Panc1 (cell line): ENCODE measurements around the gene CC2D1B. TPM values are rescaled to one million over a fixed set of nuclear protein-coding genes. Genes with fewer than 3 reads are reported as not detected.

Source experiments
- ATAC-seq: fragments of 200-7000 bp; cut with Tn5 transposase; 2 replicates; pipeline ENCODE4 v1.9.1; 2020; ENCODE audit warnings: mild to moderate bottlenecking, moderate library complexity
- BruUV-seq: library from RNA; stranded (reverse); fragments of 400-500 nt; replicated peaks from 2 replicates; lab custom pipeline; 2021; lab: Mats Ljungman, UMichigan
- CTCF ChIA-PET: fragments of 300-600 bp; sonication (Branson Sonifier 250); formaldehyde crosslinking; loops from one replicate; lab custom pipeline; 2022; ENCODE audit warnings: antibody characterized with exemption; lab: Charles Lee
- POLR2A ChIA-PET: fragments of 300-600 bp; sonication (Branson Sonifier 250); formaldehyde crosslinking; loops from one replicate; lab custom pipeline; 2022; ENCODE audit warnings: antibody characterized with exemption; lab: Charles Lee
- DNase-seq: peaks from one replicate; pipeline ENCODE4 v3.0.0-alpha.2; 2010; ENCODE audit warnings: low read depth, low spot score
- H3K27ac ChIP-seq: 2 replicates; pipeline ENCODE4 v1.5.1; 2011; ENCODE audit warnings: mild to moderate bottlenecking, low read length, inconsistent platforms
- H3K27me3 ChIP-seq: fragments of 200-500 bp; sonication (Bioruptor generic); 2 replicates; pipeline ENCODE4 v1.6.0; 2014; ENCODE audit warnings: low read length, inconsistent platforms; ENCODE audit not compliant: control insufficient read depth, insufficient read depth
- H3K36me3 ChIP-seq: fragments of 200-500 bp; sonication (Bioruptor generic); 2 replicates; pipeline ENCODE4 v1.5.1; 2014; ENCODE audit warnings: inconsistent platforms, mild to moderate bottlenecking, low read length, moderate library complexity; ENCODE audit not compliant: control insufficient read depth, insufficient read depth
- H3K4me1 ChIP-seq: 2 replicates; pipeline ENCODE4 v1.5.1; 2011; ENCODE audit warnings: inconsistent platforms, mild to moderate bottlenecking, low read length, moderate library complexity; ENCODE audit not compliant: control insufficient read depth, insufficient read depth
- H3K4me3 ChIP-seq, 2 experiments: 2 replicates each; pipeline ENCODE4 v1.5.1; 2011 to 2012; ENCODE audit warnings: low read depth in 2 of 2, low read length in 2 of 2, mild to moderate bottlenecking in 2 of 2, inconsistent platforms in 1 of 2, moderate library complexity in 1 of 2
- H3K9me3 ChIP-seq: fragments of 200-500 bp; sonication (Bioruptor generic); 2 replicates; pipeline ENCODE4 v1.5.1; 2014; ENCODE audit warnings: low read depth, mild to moderate bottlenecking, inconsistent platforms, low read length, moderate library complexity; ENCODE audit not compliant: control insufficient read depth, insufficient read depth
- POLR2AphosphoS5 ChIP-seq: IDR thresholded peaks from 2 replicates; pipeline ENCODE4 v1.6.1; 2012; ENCODE audit warnings: mild to moderate bottlenecking, low read depth, low read length, moderate library complexity
- SIN3A ChIP-seq: IDR thresholded peaks from 2 replicates; pipeline ENCODE4 v1.6.1; 2012; ENCODE audit warnings: low read depth, mild to moderate bottlenecking, low read length, moderate library complexity, borderline replicate concordance; ENCODE audit not compliant: insufficient read depth
- TCF7L2 ChIP-seq: IDR thresholded peaks from 2 replicates; pipeline ENCODE4 v1.6.1; 2011; ENCODE audit warnings: mild to moderate bottlenecking, low read depth, low read length, inconsistent platforms
- in situ Hi-C: cut with HindIII; loops from 2 replicates; pipeline ENCODE4 v1.10.0; 2016; ENCODE audit warnings: low sequenced_read_pairs, low pct_unique_long_range_greater_than_20kb
- intact Hi-C: fragments of 100-400 bp; cut with micrococcal nuclease; formaldehyde crosslinking; loops from one replicate; pipeline ENCODE4 v1.10.0; 2022; ENCODE audit not compliant: unreplicated experiment
- total RNA-seq: library from RNA; stranded (reverse); gene quantifications from one replicate; pipeline ENCODE4 v1.2.1, GENCODE V29; 2021; ENCODE audit not compliant: unreplicated experiment
- TF ChIP-seq, protein P1 (sequence below), 2 experiments: IDR thresholded peaks; 2 replicates each; pipeline ENCODE4 v1.6.1; 2011 to 2012; ENCODE audit warnings: low read depth in 2 of 2, control low read depth in 1 of 2, low read length in 1 of 2, mild to moderate bottlenecking in 1 of 2, moderate library complexity in 1 of 2; ENCODE audit not compliant: insufficient read depth in 1 of 2
- TF ChIP-seq, protein P2 (sequence below): fragments of 450-650 bp; IDR thresholded peaks from 2 replicates; pipeline ENCODE4 v1.5.1; 2017; ENCODE audit warnings: mild to moderate bottlenecking

Gene CC2D1B
- total RNA-seq, 1 experiment from 2014 or later = 52.5 TPM

DNA sequence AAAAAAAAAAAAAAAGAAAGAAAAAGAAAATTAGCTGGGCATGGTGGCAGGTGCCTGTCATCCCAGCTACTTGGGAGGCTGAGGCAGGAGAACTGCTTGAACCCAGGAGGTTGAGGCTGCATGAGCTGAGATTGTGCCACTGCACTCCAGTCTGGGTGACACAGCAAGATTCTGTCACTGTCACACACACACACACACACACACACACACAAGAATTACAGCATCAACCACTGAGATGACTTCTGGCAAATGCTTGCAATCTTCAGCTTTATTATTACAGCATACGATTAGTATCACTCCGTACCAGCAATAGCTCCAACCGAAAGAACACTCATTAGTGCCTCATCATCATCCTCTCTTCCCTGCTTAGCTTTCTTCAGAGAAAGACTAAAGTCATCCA lies 33.6 kb upstream of the CC2D1B start:
- no peak for ATAC-seq
- H3K36me3 ChIP-seq = peaks cover 7% of the 10 kb centered on the region
- POLR2A ChIA-PET = no interaction called here
- CTCF ChIA-PET = no interaction called here
- no peak for DNase-seq
- no peak overlapping the region for H3K27ac ChIP-seq
- H3K27me3 ChIP-seq = no peaks in the 10 kb centered on the region
- BruUV-seq = no TSS peak
- H3K4me3 ChIP-seq = no peak overlapping the region
- peaks cover 7% of the 10 kb centered on the region; the same call in 1 of the 2 replicates for H3K4me1 ChIP-seq
- TF ChIP-seq, protein P1, sequence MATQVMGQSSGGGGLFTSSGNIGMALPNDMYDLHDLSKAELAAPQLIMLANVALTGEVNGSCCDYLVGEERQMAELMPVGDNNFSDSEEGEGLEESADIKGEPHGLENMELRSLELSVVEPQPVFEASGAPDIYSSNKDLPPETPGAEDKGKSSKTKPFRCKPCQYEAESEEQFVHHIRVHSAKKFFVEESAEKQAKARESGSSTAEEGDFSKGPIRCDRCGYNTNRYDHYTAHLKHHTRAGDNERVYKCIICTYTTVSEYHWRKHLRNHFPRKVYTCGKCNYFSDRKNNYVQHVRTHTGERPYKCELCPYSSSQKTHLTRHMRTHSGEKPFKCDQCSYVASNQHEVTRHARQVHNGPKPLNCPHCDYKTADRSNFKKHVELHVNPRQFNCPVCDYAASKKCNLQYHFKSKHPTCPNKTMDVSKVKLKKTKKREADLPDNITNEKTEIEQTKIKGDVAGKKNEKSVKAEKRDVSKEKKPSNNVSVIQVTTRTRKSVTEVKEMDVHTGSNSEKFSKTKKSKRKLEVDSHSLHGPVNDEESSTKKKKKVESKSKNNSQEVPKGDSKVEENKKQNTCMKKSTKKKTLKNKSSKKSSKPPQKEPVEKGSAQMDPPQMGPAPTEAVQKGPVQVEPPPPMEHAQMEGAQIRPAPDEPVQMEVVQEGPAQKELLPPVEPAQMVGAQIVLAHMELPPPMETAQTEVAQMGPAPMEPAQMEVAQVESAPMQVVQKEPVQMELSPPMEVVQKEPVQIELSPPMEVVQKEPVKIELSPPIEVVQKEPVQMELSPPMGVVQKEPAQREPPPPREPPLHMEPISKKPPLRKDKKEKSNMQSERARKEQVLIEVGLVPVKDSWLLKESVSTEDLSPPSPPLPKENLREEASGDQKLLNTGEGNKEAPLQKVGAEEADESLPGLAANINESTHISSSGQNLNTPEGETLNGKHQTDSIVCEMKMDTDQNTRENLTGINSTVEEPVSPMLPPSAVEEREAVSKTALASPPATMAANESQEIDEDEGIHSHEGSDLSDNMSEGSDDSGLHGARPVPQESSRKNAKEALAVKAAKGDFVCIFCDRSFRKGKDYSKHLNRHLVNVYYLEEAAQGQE (IDR thresholded peaks at IDR 0.05; ENCODE audit: insufficient read depth in 1 of 2, low read depth in 2 of 2, low read length in 1 of 2) = no peak
- TF ChIP-seq POLR2AphosphoS5 (no peak), TCF7L2 (no peak), SIN3A (no peak)
- TF ChIP-seq, protein P2, sequence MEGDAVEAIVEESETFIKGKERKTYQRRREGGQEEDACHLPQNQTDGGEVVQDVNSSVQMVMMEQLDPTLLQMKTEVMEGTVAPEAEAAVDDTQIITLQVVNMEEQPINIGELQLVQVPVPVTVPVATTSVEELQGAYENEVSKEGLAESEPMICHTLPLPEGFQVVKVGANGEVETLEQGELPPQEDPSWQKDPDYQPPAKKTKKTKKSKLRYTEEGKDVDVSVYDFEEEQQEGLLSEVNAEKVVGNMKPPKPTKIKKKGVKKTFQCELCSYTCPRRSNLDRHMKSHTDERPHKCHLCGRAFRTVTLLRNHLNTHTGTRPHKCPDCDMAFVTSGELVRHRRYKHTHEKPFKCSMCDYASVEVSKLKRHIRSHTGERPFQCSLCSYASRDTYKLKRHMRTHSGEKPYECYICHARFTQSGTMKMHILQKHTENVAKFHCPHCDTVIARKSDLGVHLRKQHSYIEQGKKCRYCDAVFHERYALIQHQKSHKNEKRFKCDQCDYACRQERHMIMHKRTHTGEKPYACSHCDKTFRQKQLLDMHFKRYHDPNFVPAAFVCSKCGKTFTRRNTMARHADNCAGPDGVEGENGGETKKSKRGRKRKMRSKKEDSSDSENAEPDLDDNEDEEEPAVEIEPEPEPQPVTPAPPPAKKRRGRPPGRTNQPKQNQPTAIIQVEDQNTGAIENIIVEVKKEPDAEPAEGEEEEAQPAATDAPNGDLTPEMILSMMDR = no peak
- H3K9me3 ChIP-seq = no peaks in the 10 kb centered on the region
- intact Hi-C loops (no loop called here), in situ Hi-C loops (no loop called here)

DNA sequence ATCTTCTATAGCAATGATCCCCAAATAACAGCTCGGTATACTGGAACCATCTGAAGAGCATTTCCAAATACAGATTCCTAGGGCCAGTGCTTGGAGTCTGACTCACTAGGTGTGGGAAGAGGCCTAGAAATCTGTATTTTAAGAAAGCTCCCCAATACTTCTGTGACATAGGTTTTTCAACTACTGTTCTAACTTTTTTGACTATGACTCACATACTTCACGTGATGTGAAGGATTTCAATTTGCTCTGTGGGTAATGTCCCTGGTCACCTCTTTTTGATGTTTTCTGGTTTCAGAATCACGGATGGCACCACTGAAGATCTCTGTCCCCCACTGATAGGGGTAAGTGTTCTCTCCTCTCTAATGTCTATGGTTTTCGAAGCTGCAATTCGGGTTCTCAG lies 27.2 kb upstream of the CC2D1B start:
- Histone ChIP-seq H3K4me1 (no peaks in the 10 kb centered on the region), H3K9me3 (no peaks in the 10 kb centered on the region), H3K27ac (no peak overlapping the region), H3K27me3 (no peaks in the 10 kb centered on the region), H3K36me3 (peaks cover 4% of the 10 kb centered on the region; the same call in 1 of the 2 replicates), H3K4me3 (no peak overlapping the region)
- intact Hi-C loops (no loop called here), in situ Hi-C loops (no loop called here)
- ChIA-PET POLR2A (no interaction called here), CTCF (no interaction called here)
- BruUV-seq = no TSS peak
- DNase-seq (no peak), ATAC-seq (no peak)
- TF ChIP-seq, protein P1 (IDR thresholded peaks at IDR 0.05; ENCODE audit: insufficient read depth in 1 of 2, low read depth in 2 of 2, low read length in 1 of 2) = no peak
- TF ChIP-seq, protein P2 = no peak
- TF ChIP-seq SIN3A = no peak
- TF ChIP-seq POLR2AphosphoS5 = no peak
- TF ChIP-seq TCF7L2 = no peak
